Body of pancreas (tissue), 4 donors: ENCODE results near the gene R3HDM4. TPM values are rescaled to one million over a fixed set of nuclear protein-coding genes. Genes with fewer than 3 reads are reported as not detected.
"Not testable (repeated sequence)": the region's sequence is repeated elsewhere in the genome, so short reads cannot be mapped to it uniquely, and the experiment has no call there.

Source experiments
- ATAC-seq: fragments of 150-250 bp; one replicate; pipeline ENCODE4 v1.9.1; 2016
- DNase-seq, 4 donors: peaks; one replicate each; pipeline ENCODE4 v3.0.0-alpha.2; 2019
- H3K27ac ChIP-seq, 4 donors: fragments of 200-600 bp; sonication (generic); 1 replicate in 3 of 4; 2 replicates in 1 of 4; pipeline versions ENCODE4 v1.5.1 to v1.6.1; 2016 to 2019; ENCODE audit warnings: mild to moderate bottlenecking in 1 of 4, mixed read lengths in 1 of 4, moderate library complexity in 1 of 4
- H3K27me3 ChIP-seq, 2 donors: fragments of 200-600 bp; sonication (generic); one replicate each; pipeline ENCODE4 v1.6.0; 2016; ENCODE audit warnings: mild to moderate bottlenecking in 1 of 2
- H3K36me3 ChIP-seq, 2 donors: fragments of 200-600 bp; sonication (generic); replicated peaks in 1 of 2; 2 replicates each; pipeline ENCODE4 v1.5.1; 2016; ENCODE audit warnings: low read depth in 2 of 2; ENCODE audit not compliant: insufficient read depth in 1 of 2
- H3K4me1 ChIP-seq: fragments of 200-600 bp; sonication (generic); one replicate; pipeline ENCODE4 v1.6.0; 2016
- H3K4me3 ChIP-seq, 2 donors: fragments of 200-600 bp; sonication (generic); 1 replicate in 1 of 2; 2 replicates in 1 of 2; pipeline ENCODE4 v1.5.1; 2016 to 2019
- H3K9me3 ChIP-seq, 3 donors: fragments of 200-600 bp; sonication (generic); 1 replicate in 2 of 3; 2 replicates in 1 of 3; pipeline ENCODE4 v1.5.1; 2016
- CTCF ChIP-seq, 7 experiments: fragments of 450-650 bp in 4 of 7; fragments of 200-600 bp in 3 of 7; sonication (generic) in 3 of 7; IDR thresholded peaks; one replicate each; pipeline ENCODE4 v1.5.1; 2016 to 2019; ENCODE audit warnings: antibody characterized with exemption in 7 of 7
- POLR2A ChIP-seq, 3 donors: fragments of 450-650 bp; IDR thresholded peaks; one replicate each; pipeline ENCODE4 v1.6.1; 2016; ENCODE audit warnings: antibody characterized with exemption in 3 of 3, mild to moderate bottlenecking in 2 of 3
- WGBS, 2 donors: methylation state at CpG; one replicate each; pipeline ENCODE4 v1.1.5; 2017; 5-methylcytosine and 5-hydroxymethylcytosine counted together
- intact Hi-C: fragments of 100-400 bp; cut with DNase I; formaldehyde crosslinking; loops from one replicate; pipeline ENCODE4 v1.15.1; 2023
- total RNA-seq, 2 donors: library from RNA; depleted of rRNA; stranded (reverse); fragments of >200 nt; gene quantifications; one replicate each; pipeline ENCODE4 v1.1.0, GENCODE V29; 2016

The R3HDM4 gene
- total RNA-seq, 2 donors from 2014 or later: 11.2 to 34.0 TPM

GRCh38 chr19:958967-959855 lies 46.2 kb upstream of the R3HDM4 start:
- intact Hi-C loops: no loop called here
- Histone ChIP-seq H3K4me1 (peaks cover 26% of the 10 kb centered on the region), H3K9me3 (no peaks in the 10 kb centered on the region), H3K27ac (no peak overlapping the region), H3K27me3 (no peaks in the 10 kb centered on the region), H3K36me3 (no peaks in the 10 kb centered on the region), H3K4me3 (no peak overlapping the region)
- no peak for TF ChIP-seq POLR2A (IDR thresholded peaks at IDR 0.05)
- ATAC-seq (no peak), DNase-seq (no peak)
- 89% methylated on average over 25 to 36 of the region's 36 CpGs for WGBS, 2 donors

- H3K9me3 ChIP-seq, H3K36me3 ChIP-seq, ATAC-seq, H3K27me3 ChIP-seq, H3K4me3 ChIP-seq, intact Hi-C loops, DNase-seq: not testable (repeated sequence)
- peaks cover 42% of the 10 kb centered on the region for H3K4me1 ChIP-seq
- whole genome bisulfite sequencing, 2 donors: 89 to 90% methylated on average over 9 of the region's 9 CpGs
- H3K27ac ChIP-seq: peak overlapping the region in 2 of 4 donors; percentile 73 to 91
Measured at GRCh38 chr19:957578-957977, 44.6 kb upstream of the R3HDM4 start.

- ATAC-seq: peak; percentile 49
Measured at GRCh38 chr19:956766-957440, 43.9 kb upstream of the R3HDM4 start.

GRCh38 chr19:955803-956765 lies 43.1 kb upstream of the R3HDM4 start:
- peak overlapping the region; percentile 61 to 91 (median 76) for H3K27ac ChIP-seq
- intact Hi-C loops: no loop called here

More at GRCh38 chr19:956766-957440, 43.9 kb upstream of the R3HDM4 start:
- Histone ChIP-seq H3K4me1 (peaks cover 49% of the 10 kb centered on the region), H3K27ac (peak overlapping the region; percentile 61 to 91 (median 76)), H3K27me3 (no peaks in the 10 kb centered on the region), H3K9me3 (no peaks in the 10 kb centered on the region), H3K36me3 (no peaks in the 10 kb centered on the region), H3K4me3 (no peak overlapping the region)
- no peak for TF ChIP-seq POLR2A (IDR thresholded peaks at IDR 0.05)
- TF ChIP-seq CTCF (IDR thresholded peaks at IDR 0.05): no peak
- 50 to 58% methylated on average over 9 to 27 of the region's 27 CpGs for WGBS, 2 donors
- intact Hi-C loops: no loop called here
- DNase-seq: peak in 3 of 4 donors; percentile 30 to 50 (median 30)

More at GRCh38 chr19:955803-956765, 43.1 kb upstream of the R3HDM4 start:
- Histone ChIP-seq H3K9me3 (no peaks in the 10 kb centered on the region), H3K36me3 (no peaks in the 10 kb centered on the region), H3K4me1 (peaks cover 53% of the 10 kb centered on the region), H3K4me3 (no peak overlapping the region), H3K27me3 (no peaks in the 10 kb centered on the region)
- ATAC-seq: peak; percentile 73
- TF ChIP-seq POLR2A (IDR thresholded peaks at IDR 0.05): peak in 2 of 3 donors; percentile 38 to 52
- no peak for TF ChIP-seq CTCF (IDR thresholded peaks at IDR 0.05)
- DNase-seq: peak; percentile 52 to 67 (median 56)
- 76 to 89% methylated on average over 47 to 51 of the region's 55 CpGs for WGBS, 2 donors
